Keratinocyte (primary cell): ENCODE data around the gene GINS2. TPM values are rescaled to one million over a fixed set of nuclear protein-coding genes. Genes with fewer than 3 reads are reported as not detected.

Experiments used
- DNase-seq: peaks from one replicate; pipeline ENCODE4 v3.0.0-alpha.2; 2011; ENCODE audit warnings: low read depth, missing footprints, low spot score
- FAIRE-seq: peaks from 2 replicates; lab custom pipeline; 2011; peaks lifted over from hg19 to GRCh38; lab: Jason Lieb, UNC
- H2AFZ ChIP-seq: 2 replicates; pipeline ENCODE4 v1.6.0; 2012; ENCODE audit warnings: low read length, control low read depth, inconsistent platforms; ENCODE audit not compliant: control insufficient read depth
- H3K27ac ChIP-seq: 2 replicates; pipeline ENCODE4 v1.5.1; 2011; ENCODE audit warnings: low read length; ENCODE audit not compliant: control insufficient read depth, insufficient read depth
- H3K27me3 ChIP-seq: 3 replicates; pipeline ENCODE4 v1.6.0; 2011; ENCODE audit warnings: low read length; ENCODE audit not compliant: control insufficient read depth, insufficient read depth; ENCODE audit errors: extremely low read depth
- H3K36me3 ChIP-seq, 2 experiments: 2 replicates in 1 of 2; 3 replicates in 1 of 2; pipeline ENCODE4 v1.5.1; 2011; ENCODE audit warnings: low read length in 2 of 2, mild to moderate bottlenecking in 1 of 2; ENCODE audit not compliant: control insufficient read depth in 2 of 2, insufficient read depth in 2 of 2; ENCODE audit errors: extremely low read depth in 1 of 2
- H3K4me1 ChIP-seq: 3 replicates; pipeline ENCODE4 v1.5.1; 2011; ENCODE audit warnings: low read length; ENCODE audit not compliant: control insufficient read depth, insufficient read depth; ENCODE audit errors: extremely low read depth
- H3K4me2 ChIP-seq: 3 replicates; pipeline ENCODE4 v1.6.0; 2011; ENCODE audit warnings: low read depth, low read length; ENCODE audit not compliant: control insufficient read depth, insufficient read depth; ENCODE audit errors: extremely low read depth
- H3K4me3 ChIP-seq, 3 experiments: fragments of 200-600 bp in 1 of 3; sonication (generic) in 1 of 3; 2 replicates in 2 of 3; 3 replicates in 1 of 3; pipeline ENCODE4 v1.5.1; 2011 to 2016; ENCODE audit warnings: low read length in 3 of 3, mild to moderate bottlenecking in 3 of 3, control low read depth in 2 of 3, inconsistent platforms in 1 of 3, low read depth in 1 of 3, mixed read lengths in 1 of 3, mixed run types in 1 of 3, moderate library complexity in 1 of 3; ENCODE audit not compliant: control insufficient read depth in 2 of 3, insufficient read depth in 2 of 3; ENCODE audit errors: extremely low read depth in 1 of 3
- H3K79me2 ChIP-seq: 2 replicates; pipeline ENCODE4 v1.6.0; 2012; ENCODE audit warnings: low read length; ENCODE audit not compliant: control insufficient read depth, insufficient read depth
- H3K9ac ChIP-seq: 3 replicates; pipeline ENCODE4 v1.6.0; 2011; ENCODE audit warnings: low read length; ENCODE audit not compliant: control insufficient read depth, insufficient read depth; ENCODE audit errors: extremely low read depth
- H3K9me1 ChIP-seq: 3 replicates; pipeline ENCODE4 v1.6.0; 2011; ENCODE audit warnings: low read length; ENCODE audit not compliant: control insufficient read depth, insufficient read depth; ENCODE audit errors: extremely low read depth
- H3K9me3 ChIP-seq: 2 replicates; pipeline ENCODE4 v1.5.1; 2012; ENCODE audit warnings: low read depth, low read length; ENCODE audit not compliant: control insufficient read depth
- H4K20me1 ChIP-seq: 3 replicates; pipeline ENCODE4 v1.6.0; 2011; ENCODE audit warnings: low read length; ENCODE audit not compliant: control insufficient read depth, insufficient read depth; ENCODE audit errors: extremely low read depth
- CTCF ChIP-seq, 3 experiments: IDR thresholded peaks in 1 of 3; conservative IDR thresholded peaks in 1 of 3; optimal IDR thresholded peaks in 1 of 3; 2 replicates in 2 of 3; 3 replicates in 1 of 3; pipeline versions ENCODE3 to v1.5.1; 2011; ENCODE audit warnings: low read length in 3 of 3, mild to moderate bottlenecking in 3 of 3, moderate library complexity in 2 of 3, control low read depth in 1 of 3, inconsistent platforms in 1 of 3; ENCODE audit not compliant: insufficient read depth in 2 of 3; ENCODE audit errors: extremely low read depth in 1 of 3
- EZH2 ChIP-seq: IDR thresholded peaks from one replicate; pipeline ENCODE4 v1.6.1; 2012; ENCODE audit warnings: inconsistent platforms, mild to moderate bottlenecking, low read length, moderate library complexity
- dilution Hi-C: fragments of 300-500 bp; cut with MboI; formaldehyde crosslinking; loops from one replicate; pipeline ENCODE4 v1.7.0; 2020; ENCODE audit warnings: low sequenced_read_pairs; ENCODE audit not compliant: extremely low pct_ligation_motif_present
- polyA plus RNA-seq, 5 experiments: library from polyadenylated mRNA; depleted of rRNA in 3 of 5; stranded (reverse) in 3 of 5; stranded (forward) in 1 of 5; unstranded in 1 of 5; fragments of >200 nt; gene quantifications; 1 replicate in 1 of 5; 2 replicates in 3 of 5; 3 replicates in 1 of 5; pipeline versions ENCODE4 v1.2.1 to v1.2.3, GENCODE V29; 2011 to 2012; ENCODE audit warnings: missing spikeins in 2 of 5, low read depth in 1 of 5, low replicate concordance in 1 of 5

The GINS2 gene
- polyA plus RNA-seq, 1 donor (not counting 4 experiments of a cell fraction or from before 2014, with no cell fraction given): 11.2 TPM

DNA sequence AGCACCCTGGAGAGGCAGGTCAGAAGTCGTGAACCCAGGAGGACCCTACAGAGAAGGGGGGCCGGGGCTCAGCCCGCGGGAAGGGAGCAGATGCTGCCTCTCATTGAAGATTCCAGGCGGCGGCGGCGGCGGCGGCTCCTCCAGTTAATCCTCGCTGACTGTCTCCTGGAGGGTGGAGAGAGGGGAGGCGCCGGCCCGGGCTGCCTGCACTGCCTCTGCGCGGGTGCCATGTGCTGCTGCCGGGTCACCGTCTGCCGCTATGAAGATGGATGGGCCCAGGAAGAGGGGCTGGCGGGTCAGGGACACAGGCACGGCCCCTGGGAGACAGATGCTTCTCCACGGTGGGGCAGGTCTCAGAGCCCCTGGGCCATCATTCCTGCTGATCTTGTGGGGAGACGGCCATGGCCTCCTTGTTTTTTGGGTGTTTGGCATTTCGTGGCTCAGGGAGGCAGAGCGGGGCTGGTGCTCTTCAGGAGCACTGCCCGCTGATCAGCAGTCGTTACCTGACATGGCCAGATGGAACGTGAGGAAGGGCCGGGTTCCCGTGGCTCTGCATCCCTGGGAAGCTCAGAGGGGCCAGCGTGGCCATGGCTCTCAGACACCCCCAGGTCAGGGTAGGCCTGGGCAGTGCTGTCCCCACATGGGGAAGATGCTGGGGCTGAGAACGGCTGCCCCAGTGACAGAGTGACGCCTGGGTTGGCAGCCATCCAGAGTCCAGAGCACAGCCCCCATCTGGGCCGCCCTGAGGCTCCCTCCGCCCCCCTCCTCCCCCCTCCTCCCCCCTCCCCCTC is 36.1 kb downstream of the GINS2 start:
- Histone ChIP-seq H4K20me1 (peaks cover 7% of the 10 kb centered on the region), H3K4me2 (no peak overlapping the region), H3K4me3 (no peak overlapping the region), H3K27ac (no peak overlapping the region), H3K9ac (no peak overlapping the region), H3K9me1 (no peaks in the 10 kb centered on the region), H2AFZ (no peak overlapping the region), H3K9me3 (no peaks in the 10 kb centered on the region), H3K79me2 (no peaks in the 10 kb centered on the region), H3K27me3 (no peaks in the 10 kb centered on the region), H3K36me3 (peaks cover 1 to 20% of the 10 kb centered on the region in 2 experiments), H3K4me1 (peaks cover 3% of the 10 kb centered on the region)
- DNase-seq (no peak), FAIRE-seq (no peak)
- TF ChIP-seq CTCF (optimal IDR thresholded peaks at IDR 0.05 in 1 of 3, IDR thresholded peaks at IDR 0.05 in 1 of 3, conservative IDR thresholded peaks at IDR 0.05 in 1 of 3; ENCODE audit: extremely low read depth in 1 of 3, insufficient read depth in 2 of 3, low read length in 3 of 3) (no peak), EZH2 (no peak)
- dilution Hi-C loops: no loop called here

- H4K20me1 ChIP-seq: peaks cover 7% of the 10 kb centered on the region
- no peaks in the 10 kb centered on the region for H3K27me3 ChIP-seq
- no peak overlapping the region for H3K9ac ChIP-seq
- no peaks in the 10 kb centered on the region for H3K9me1 ChIP-seq
- no peak for FAIRE-seq
- H2AFZ ChIP-seq: no peak overlapping the region
- H3K27ac ChIP-seq: no peak overlapping the region
- H3K79me2 ChIP-seq: no peaks in the 10 kb centered on the region
- H3K36me3 ChIP-seq: peaks cover 0 to 12% of the 10 kb centered on the region in 2 experiments
- H3K9me3 ChIP-seq: no peaks in the 10 kb centered on the region
- peaks cover 3% of the 10 kb centered on the region for H3K4me1 ChIP-seq
- dilution Hi-C loops: no loop called here
- TF ChIP-seq CTCF (optimal IDR thresholded peaks at IDR 0.05 in 1 of 3, IDR thresholded peaks at IDR 0.05 in 1 of 3, conservative IDR thresholded peaks at IDR 0.05 in 1 of 3; ENCODE audit: extremely low read depth in 1 of 3, insufficient read depth in 2 of 3, low read length in 3 of 3): no peak
- no peak for TF ChIP-seq EZH2
- H3K4me3 ChIP-seq: no peak overlapping the region
- DNase-seq: no peak
- H3K4me2 ChIP-seq: no peak overlapping the region
Measured at GRCh38 chr16:85651629-85652430, 36.9 kb downstream of the GINS2 start.
